Measurements from ENCODE around the gene GPR156. TPM values are rescaled to one million over a fixed set of nuclear protein-coding genes. Genes with fewer than 3 reads are reported as not detected.

Gene GPR156
- total and polyA plus RNA-seq, 10 of the 15 experiments (the other 5 are each of a cell fraction or from before 2014, with no cell fraction given), result 0.08 to 0.15 (median 0.11) TPM; not detected in 6

GRCh38 chr3:120180731-120181412 is 104.2 kb downstream of the GPR156 start:
- ChIA-PET RAD21 (ENCODE audit: unreplicated experiment) (no interaction called here), SMC1A (ENCODE audit: uncharacterized antibody, unreplicated experiment) (interaction anchor here (1.0 to 1.2 kb wide), 4 partner anchors 235 to 366 kb away, joined by 3 to 4 read pairs (median 3); no protein-coding TSS in a partner anchor), POLR2A (interaction anchor here (0.5 kb wide), 1 partner anchor 99 kb away, joined by 3 read pairs; no protein-coding TSS in a partner anchor), CTCF (interaction anchor here (1.8 kb wide), 1 partner anchor 289 kb away, joined by 7 read pairs; no protein-coding TSS in a partner anchor)
- no peak for DNase-seq (ENCODE audit: low read depth, low spot score)
- H3K4me3 ChIP-seq, result no peak overlapping the region
- H3K36me3 ChIP-seq (ENCODE audit: control insufficient read depth in 2 of 2, insufficient read depth in 2 of 2, low read length in 1 of 2), result no peaks in the 10 kb centered on the region
- BruUV-seq (replicated peaks), result no TSS peak
- no peak overlapping the region for H3K27ac ChIP-seq (ENCODE audit: control insufficient read depth, insufficient read depth)
- no peak overlapping the region for H3K9ac ChIP-seq (ENCODE audit: control insufficient read depth, insufficient read depth, low read length)
- H3K4me2 ChIP-seq (ENCODE audit: control insufficient read depth, insufficient read depth), result no peak overlapping the region
- no peak overlapping the region for H2AFZ ChIP-seq (ENCODE audit: control insufficient read depth, low read depth, low read length)
- no peaks in the 10 kb centered on the region for H4K20me1 ChIP-seq (ENCODE audit: control insufficient read depth, insufficient read depth)
- no peaks in the 10 kb centered on the region for H3K4me1 ChIP-seq (ENCODE audit: control insufficient read depth, insufficient read depth, low read length)
- in situ Hi-C loops (cut with MboI), result no loop called here
- no peak for ATAC-seq
- H3K9me3 ChIP-seq (replicated peaks; ENCODE audit: control insufficient read depth, insufficient read depth, low read length), result no peaks in the 10 kb centered on the region
- no peaks in the 10 kb centered on the region for H3K79me2 ChIP-seq (ENCODE audit: control insufficient read depth, insufficient read depth, low read length)
- H3K27me3 ChIP-seq (replicated peaks in 1 of 2; ENCODE audit: control insufficient read depth in 2 of 2, insufficient read depth in 2 of 2, low read length in 1 of 2), result no peaks in the 10 kb centered on the region; a peak in 1 of 4 replicates
- no peak for FAIRE-seq
- WGBS (ENCODE audit: insufficient coverage, insufficient replicate concordance, low lambda C conversion rate, missing lambda C conversion rate), result 27% methylated on average over 3 of the region's 3 CpGs
- intact Hi-C loops (cut with micrococcal nuclease; ENCODE audit: unreplicated experiment), result no loop called here
- TF ChIP-seq POLR2A (IDR thresholded peaks at IDR 0.05; ENCODE audit: low read depth, low read length) (no peak), ZSCAN29 (IDR thresholded peaks at IDR 0.05) (no peak), BCL3 (IDR thresholded peaks at IDR 0.05; ENCODE audit: borderline replicate concordance, insufficient read depth, low read depth, low read length, poor library complexity, severe bottlenecking) (no peak), CREB1 (IDR thresholded peaks at IDR 0.05; ENCODE audit: low read depth) (no peak), KDM1A (IDR thresholded peaks at IDR 0.05; ENCODE audit: borderline replicate concordance) (no peak), ZNF687 (IDR thresholded peaks at IDR 0.05) (no peak), PAX8 (IDR thresholded peaks at IDR 0.05) (no peak), ZBTB40 (IDR thresholded peaks at IDR 0.05; ENCODE audit: borderline replicate concordance) (no peak), JUNB (IDR thresholded peaks at IDR 0.05) (no peak), KLF5 (IDR thresholded peaks at IDR 0.05; ENCODE audit: partially characterized antibody) (no peak), RAD51 (IDR thresholded peaks at IDR 0.05) (no peak), TCF12 (IDR thresholded peaks at IDR 0.05; ENCODE audit: low read depth, low read length) (no peak), PAX5 (IDR thresholded peaks at IDR 0.05; ENCODE audit: borderline replicate concordance, low read depth, low read length) (no peak), CREM (IDR thresholded peaks at IDR 0.05; ENCODE audit: low read depth) (no peak), CBX3 (IDR thresholded peaks at IDR 0.05; ENCODE audit: borderline replicate concordance, low read depth) (no peak), TCF7 (IDR thresholded peaks at IDR 0.05; ENCODE audit: borderline replicate concordance) (no peak)

Measured in GM12878 (cell line).